SK-N-SH (cell line): Measurements from ENCODE around the gene RPS15A. TPM values are rescaled to one million over a fixed set of nuclear protein-coding genes. Genes with fewer than 3 reads are reported as not detected.

Experiments used
- CTCF ChIA-PET: fragments of 300-600, 350-600 bp; formaldehyde crosslinking; extraction: SDS; loops from one replicate; lab custom pipeline; 2021; lab: Yijun Ruan, JAX
- POLR2A ChIA-PET: fragments of 350-600 bp; sonication (Branson Sonifier 250); formaldehyde crosslinking; extraction: SDS; loops from one replicate; lab custom pipeline; 2020; ENCODE audit warnings: antibody characterized with exemption, inconsistent platforms; lab: Yijun Ruan, JAX
- DNase-seq: peaks from one replicate; pipeline ENCODE4 v3.0.0; 2012
- H2AFZ ChIP-seq: fragments of 200-600 bp; sonication (generic); 2 replicates; pipeline ENCODE4 v1.8.1; 2016; ENCODE audit warnings: antibody characterized with exemption, mild to moderate bottlenecking, low read depth
- H3F3A ChIP-seq: fragments of 200-600 bp; sonication (generic); replicated peaks from 2 replicates; pipeline ENCODE3; 2016; ENCODE audit warnings: antibody characterized with exemption, mild to moderate bottlenecking; ENCODE audit not compliant: insufficient read depth
- H3K27ac ChIP-seq, 2 experiments: fragments of 200-500 bp in 1 of 2; fragments of 200-600 bp in 1 of 2; sonication (Bioruptor generic) in 1 of 2; sonication (generic), shearing (Covaris generic) in 1 of 2; 2 replicates each; pipeline versions ENCODE4 v1.5.1 to v1.6.1; 2014 to 2016; ENCODE audit warnings: low read depth in 2 of 2, inconsistent platforms in 1 of 2, low read length in 1 of 2, mild to moderate bottlenecking in 1 of 2, mixed read lengths in 1 of 2
- H3K27me3 ChIP-seq: fragments of 200-600 bp; sonication (generic), shearing (Covaris generic); 2 replicates; pipeline ENCODE4 v1.6.1; 2016; ENCODE audit warnings: mixed run types; ENCODE audit not compliant: insufficient read depth
- H3K36me3 ChIP-seq, 2 experiments: fragments of 200-500 bp in 1 of 2; fragments of 200-600 bp in 1 of 2; sonication (Bioruptor generic) in 1 of 2; sonication (generic) in 1 of 2; replicated peaks in 1 of 2; 2 replicates each; pipeline versions ENCODE3 to v1.5.1; 2014 to 2016; ENCODE audit warnings: low read length in 1 of 2, mild to moderate bottlenecking in 1 of 2; ENCODE audit not compliant: insufficient read depth in 2 of 2, control insufficient read depth in 1 of 2
- H3K4me1 ChIP-seq, 2 experiments: fragments of 200-500 bp in 1 of 2; fragments of 200-600 bp in 1 of 2; sonication (Bioruptor generic) in 1 of 2; sonication (generic), shearing (Covaris generic) in 1 of 2; 2 replicates each; pipeline versions ENCODE4 v1.5.1 to v1.6.1; 2014 to 2016; ENCODE audit warnings: low read depth in 1 of 2, low read length in 1 of 2, mixed run types in 1 of 2; ENCODE audit not compliant: insufficient read depth in 2 of 2, control insufficient read depth in 1 of 2
- H3K4me2 ChIP-seq: fragments of 200-600 bp; sonication (generic), shearing (Covaris generic); 2 replicates; pipeline ENCODE4 v1.6.1; 2017; ENCODE audit warnings: mixed run types
- H3K4me3 ChIP-seq, 2 experiments: fragments of 200-500 bp in 1 of 2; fragments of 200-600 bp in 1 of 2; sonication (Bioruptor generic) in 1 of 2; sonication (generic), shearing (Covaris generic) in 1 of 2; 2 replicates each; pipeline versions ENCODE4 v1.5.1 to v1.8.1; 2014 to 2016; ENCODE audit warnings: low read depth in 2 of 2, inconsistent platforms in 1 of 2, low read length in 1 of 2, mild to moderate bottlenecking in 1 of 2, mixed read lengths in 1 of 2, moderate library complexity in 1 of 2
- H3K79me2 ChIP-seq: fragments of 200-600 bp; sonication (generic); 2 replicates; pipeline ENCODE4 v1.8.1; 2017; ENCODE audit warnings: mild to moderate bottlenecking; ENCODE audit not compliant: insufficient read depth
- H3K9ac ChIP-seq: fragments of 200-600 bp; sonication (generic); 2 replicates; pipeline ENCODE4 v1.6.1; 2017; ENCODE audit warnings: mixed run types
- H3K9me2 ChIP-seq: fragments of 200-600 bp; sonication (generic); 2 replicates; pipeline ENCODE4 v1.6.1; 2017; ENCODE audit warnings: mixed run types
- H3K9me3 ChIP-seq: fragments of 200-600 bp; sonication (generic); 2 replicates; pipeline ENCODE4 v1.6.1; 2017; ENCODE audit warnings: mixed run types, mild to moderate bottlenecking, moderate library complexity
- H4K20me1 ChIP-seq: fragments of 200-600 bp; sonication (generic); 2 replicates; pipeline ENCODE4 v1.6.1; 2017; ENCODE audit warnings: mild to moderate bottlenecking, mixed run types; ENCODE audit not compliant: insufficient read depth
- FOSL2 ChIP-seq: IDR thresholded peaks from 2 replicates; pipeline ENCODE4 v1.4.0; 2012; ENCODE audit warnings: low read depth, mild to moderate bottlenecking, moderate library complexity, borderline replicate concordance
- GABPA ChIP-seq: IDR thresholded peaks from 2 replicates; pipeline ENCODE4 v1.4.0; 2012; ENCODE audit warnings: low read depth, mild to moderate bottlenecking
- GATA2 ChIP-seq: sonication (generic); formaldehyde crosslinking; IDR thresholded peaks from 2 replicates; pipeline ENCODE4 v1.5.0; 2020; ENCODE audit warnings: mild to moderate bottlenecking, missing genetic modification reagents
- MXI1 ChIP-seq: IDR thresholded peaks from 2 replicates; pipeline ENCODE4 v1.6.1; 2012; ENCODE audit warnings: mild to moderate bottlenecking, low read depth, low read length, improper control_type of control experiment
- RAD21 ChIP-seq: IDR thresholded peaks from 2 replicates; pipeline ENCODE4 v1.6.1; 2012; ENCODE audit warnings: mild to moderate bottlenecking, low read length
- RXRA ChIP-seq: IDR thresholded peaks from 2 replicates; pipeline ENCODE4 v1.4.0; 2012; ENCODE audit warnings: low read depth, mild to moderate bottlenecking, borderline replicate concordance
- TAF1 ChIP-seq: IDR thresholded peaks from 2 replicates; pipeline ENCODE4 v1.6.1; 2012; ENCODE audit warnings: low read depth, mild to moderate bottlenecking, low read length, moderate library complexity, borderline replicate concordance
- TCF12 ChIP-seq: IDR thresholded peaks from 2 replicates; pipeline ENCODE4 v1.4.0; 2012
- YY1 ChIP-seq: IDR thresholded peaks from 2 replicates; pipeline ENCODE4 v1.4.0; 2012; ENCODE audit warnings: low read depth, mild to moderate bottlenecking
- WGBS: methylation state at CpG from one replicate; pipeline ENCODE4 v1.1.6; 2017; ENCODE audit warnings: low lambda C conversion rate; 5-methylcytosine and 5-hydroxymethylcytosine counted together
- polyA plus RNA-seq, 3 experiments: library from polyadenylated mRNA; depleted of rRNA; stranded (reverse); fragments of >200 nt; gene quantifications; 2 replicates each; pipeline ENCODE4 v1.2.3, GENCODE V29; 2012
- TF ChIP-seq, protein P1 (sequence below): IDR thresholded peaks from 2 replicates; pipeline ENCODE4; 2012
- TF ChIP-seq, protein P2 (sequence below): IDR thresholded peaks from 2 replicates; pipeline ENCODE4 v1.6.1; 2012; ENCODE audit warnings: mild to moderate bottlenecking, low read depth, low read length, moderate library complexity
- TF ChIP-seq, protein P3 (sequence below): IDR thresholded peaks from 2 replicates; pipeline ENCODE4 v1.4.0; 2012; ENCODE audit warnings: low read depth, borderline replicate concordance
- TF ChIP-seq, protein P4 (sequence below): IDR thresholded peaks from 2 replicates; pipeline ENCODE4 v1.4.0; 2012; ENCODE audit warnings: low read depth
- TF ChIP-seq, protein P5 (sequence below): fragments of 150-350 bp; IDR thresholded peaks from 2 replicates; pipeline ENCODE4 v1.6.1; 2017; ENCODE audit warnings: antibody characterized with exemption, low read length, low read depth, borderline replicate concordance
- TF ChIP-seq, protein P6 (sequence below): fragments of 200-600 bp; sonication (generic); IDR thresholded peaks from 2 replicates; pipeline ENCODE4 v1.6.1; 2017; ENCODE audit warnings: antibody characterized with exemption, mild to moderate bottlenecking, moderate library complexity

Gene RPS15A
- polyA plus RNA-seq, 1 of the 3 experiments (the other 2 are of a cell fraction) = 6,745 TPM

DNA sequence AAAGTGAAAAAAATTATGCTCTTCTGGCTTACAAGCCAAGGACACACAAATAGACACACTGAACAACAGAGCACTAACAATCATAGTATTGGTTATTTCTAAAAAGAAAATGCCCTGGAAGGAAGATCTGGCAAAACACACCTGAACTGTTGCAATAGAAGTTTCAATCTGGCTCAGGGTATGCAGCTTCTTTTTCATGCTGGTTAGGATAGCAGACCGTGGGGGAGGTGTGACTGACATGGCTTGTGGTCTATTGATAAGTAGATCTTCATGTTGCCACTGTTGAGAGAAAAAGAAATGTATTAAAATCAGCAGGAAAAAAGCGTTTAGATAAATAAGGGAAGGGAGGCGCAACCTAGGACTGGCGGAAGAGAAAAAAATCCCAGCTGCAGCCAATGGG lies 37.8 kb upstream of the RPS15A start (continued):
- TF ChIP-seq TAF1 (no peak), RAD21 (no peak)
- TF ChIP-seq, protein P1, sequence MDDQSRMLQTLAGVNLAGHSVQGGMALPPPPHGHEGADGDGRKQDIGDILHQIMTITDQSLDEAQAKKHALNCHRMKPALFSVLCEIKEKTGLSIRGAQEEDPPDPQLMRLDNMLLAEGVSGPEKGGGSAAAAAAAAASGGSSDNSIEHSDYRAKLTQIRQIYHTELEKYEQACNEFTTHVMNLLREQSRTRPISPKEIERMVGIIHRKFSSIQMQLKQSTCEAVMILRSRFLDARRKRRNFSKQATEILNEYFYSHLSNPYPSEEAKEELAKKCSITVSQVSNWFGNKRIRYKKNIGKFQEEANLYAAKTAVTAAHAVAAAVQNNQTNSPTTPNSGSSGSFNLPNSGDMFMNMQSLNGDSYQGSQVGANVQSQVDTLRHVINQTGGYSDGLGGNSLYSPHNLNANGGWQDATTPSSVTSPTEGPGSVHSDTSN = no peak
- TF ChIP-seq, protein P2, sequence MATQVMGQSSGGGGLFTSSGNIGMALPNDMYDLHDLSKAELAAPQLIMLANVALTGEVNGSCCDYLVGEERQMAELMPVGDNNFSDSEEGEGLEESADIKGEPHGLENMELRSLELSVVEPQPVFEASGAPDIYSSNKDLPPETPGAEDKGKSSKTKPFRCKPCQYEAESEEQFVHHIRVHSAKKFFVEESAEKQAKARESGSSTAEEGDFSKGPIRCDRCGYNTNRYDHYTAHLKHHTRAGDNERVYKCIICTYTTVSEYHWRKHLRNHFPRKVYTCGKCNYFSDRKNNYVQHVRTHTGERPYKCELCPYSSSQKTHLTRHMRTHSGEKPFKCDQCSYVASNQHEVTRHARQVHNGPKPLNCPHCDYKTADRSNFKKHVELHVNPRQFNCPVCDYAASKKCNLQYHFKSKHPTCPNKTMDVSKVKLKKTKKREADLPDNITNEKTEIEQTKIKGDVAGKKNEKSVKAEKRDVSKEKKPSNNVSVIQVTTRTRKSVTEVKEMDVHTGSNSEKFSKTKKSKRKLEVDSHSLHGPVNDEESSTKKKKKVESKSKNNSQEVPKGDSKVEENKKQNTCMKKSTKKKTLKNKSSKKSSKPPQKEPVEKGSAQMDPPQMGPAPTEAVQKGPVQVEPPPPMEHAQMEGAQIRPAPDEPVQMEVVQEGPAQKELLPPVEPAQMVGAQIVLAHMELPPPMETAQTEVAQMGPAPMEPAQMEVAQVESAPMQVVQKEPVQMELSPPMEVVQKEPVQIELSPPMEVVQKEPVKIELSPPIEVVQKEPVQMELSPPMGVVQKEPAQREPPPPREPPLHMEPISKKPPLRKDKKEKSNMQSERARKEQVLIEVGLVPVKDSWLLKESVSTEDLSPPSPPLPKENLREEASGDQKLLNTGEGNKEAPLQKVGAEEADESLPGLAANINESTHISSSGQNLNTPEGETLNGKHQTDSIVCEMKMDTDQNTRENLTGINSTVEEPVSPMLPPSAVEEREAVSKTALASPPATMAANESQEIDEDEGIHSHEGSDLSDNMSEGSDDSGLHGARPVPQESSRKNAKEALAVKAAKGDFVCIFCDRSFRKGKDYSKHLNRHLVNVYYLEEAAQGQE = no peak

DNA sequence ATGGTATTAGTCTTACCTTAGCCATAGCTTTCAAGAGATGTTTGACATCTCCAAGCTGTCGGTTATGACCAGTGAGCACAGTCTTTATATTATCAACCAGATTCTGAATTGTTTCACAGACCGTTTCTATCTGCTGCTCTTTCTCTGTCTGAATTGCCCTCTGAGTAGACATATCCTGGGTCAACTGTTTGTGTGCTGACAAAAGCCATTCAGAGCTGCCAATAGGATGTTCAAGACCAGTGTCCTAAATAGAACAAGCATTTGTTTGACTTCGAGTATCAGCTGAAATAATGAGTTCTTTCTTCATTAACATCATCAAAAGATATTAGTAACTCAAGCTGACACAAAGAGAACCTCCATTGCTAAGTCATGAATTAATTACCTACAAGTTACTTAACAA lies 26.2 kb upstream of the RPS15A start:
- Histone ChIP-seq H3K9ac (no peak overlapping the region), H3K27me3 (no peaks in the 10 kb centered on the region), H2AFZ (no peak overlapping the region), H3K4me3 (no peak overlapping the region), H3K27ac (no peak overlapping the region), H3F3A (peaks cover 11% of the 10 kb centered on the region), H3K4me1 (no peaks in the 10 kb centered on the region), H3K4me2 (no peak overlapping the region), H3K9me2 (no peaks in the 10 kb centered on the region), H3K79me2 (no peaks in the 10 kb centered on the region), H3K36me3 (peaks cover 45 to 62% of the 10 kb centered on the region in 2 experiments), H3K9me3 (no peaks in the 10 kb centered on the region), H4K20me1 (no peaks in the 10 kb centered on the region)
- POLR2A ChIA-PET = interaction anchor here (0.6 to 2.0 kb wide), 2 partner anchors 15 to 26 kb away, joined by 4 to 5 read pairs; partner anchors contain the start of genes ARL6IP1 and RPS15A
- CTCF ChIA-PET = interaction anchor here (0.6 to 1.3 kb wide), 3 partner anchors 14 to 1615 kb away, joined by 3 to 5 read pairs (median 3); no protein-coding TSS in a partner anchor
- no peak for DNase-seq
- 80% methylated on average over 3 of the region's 3 CpGs for WGBS
- TF ChIP-seq RXRA = no peak

DNA sequence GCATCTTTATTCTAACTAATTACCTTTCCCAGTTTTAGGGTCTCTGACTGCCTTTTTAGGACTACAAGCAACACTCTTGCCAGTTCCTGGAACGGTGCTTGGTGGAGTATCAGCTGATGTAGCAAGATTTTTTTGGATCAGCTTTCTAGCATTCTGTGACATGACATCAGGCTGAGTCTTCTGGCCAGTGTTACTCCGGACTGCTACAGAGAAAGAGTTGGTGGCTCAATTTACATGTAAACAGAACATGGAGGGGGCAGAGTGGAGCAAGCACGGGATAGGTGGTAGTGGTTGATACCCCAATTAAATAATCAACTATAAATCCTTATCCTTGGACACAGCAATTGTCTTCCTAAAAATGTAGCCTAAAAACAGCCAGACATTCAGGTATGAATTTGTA lies 21.8 kb upstream of the RPS15A start:
- Histone ChIP-seq H3K27me3 (no peaks in the 10 kb centered on the region), H3K4me2 (no peak overlapping the region), H3K36me3 (peaks cover 71 to 76% of the 10 kb centered on the region in 2 experiments), H3K27ac (no peak overlapping the region), H4K20me1 (no peaks in the 10 kb centered on the region), H3K9ac (no peak overlapping the region), H3K9me2 (no peaks in the 10 kb centered on the region), H3K79me2 (0 out of 2 replicates have a peak, but pooled peaks cover 7% of the 10 kb centered on the region), H3F3A (peaks cover 9% of the 10 kb centered on the region), H3K4me1 (no peaks in the 10 kb centered on the region), H2AFZ (no peak overlapping the region), H3K9me3 (no peaks in the 10 kb centered on the region), H3K4me3 (no peak overlapping the region)
- WGBS = 100% methylated on average over 3 of the region's 3 CpGs
- POLR2A ChIA-PET = no interaction called here
- no peak for DNase-seq
- CTCF ChIA-PET = no interaction called here
- TF ChIP-seq, protein P3, sequence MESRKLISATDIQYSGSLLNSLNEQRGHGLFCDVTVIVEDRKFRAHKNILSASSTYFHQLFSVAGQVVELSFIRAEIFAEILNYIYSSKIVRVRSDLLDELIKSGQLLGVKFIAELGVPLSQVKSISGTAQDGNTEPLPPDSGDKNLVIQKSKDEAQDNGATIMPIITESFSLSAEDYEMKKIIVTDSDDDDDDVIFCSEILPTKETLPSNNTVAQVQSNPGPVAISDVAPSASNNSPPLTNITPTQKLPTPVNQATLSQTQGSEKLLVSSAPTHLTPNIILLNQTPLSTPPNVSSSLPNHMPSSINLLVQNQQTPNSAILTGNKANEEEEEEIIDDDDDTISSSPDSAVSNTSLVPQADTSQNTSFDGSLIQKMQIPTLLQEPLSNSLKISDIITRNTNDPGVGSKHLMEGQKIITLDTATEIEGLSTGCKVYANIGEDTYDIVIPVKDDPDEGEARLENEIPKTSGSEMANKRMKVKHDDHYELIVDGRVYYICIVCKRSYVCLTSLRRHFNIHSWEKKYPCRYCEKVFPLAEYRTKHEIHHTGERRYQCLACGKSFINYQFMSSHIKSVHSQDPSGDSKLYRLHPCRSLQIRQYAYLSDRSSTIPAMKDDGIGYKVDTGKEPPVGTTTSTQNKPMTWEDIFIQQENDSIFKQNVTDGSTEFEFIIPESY = no peak
- TF ChIP-seq MXI1 (no peak), TCF12 (no peak), FOSL2 (no peak), TAF1 (no peak), GABPA (no peak), RAD21 (no peak), YY1 (no peak), RXRA (no peak), GATA2 (CRISPR knock-in tag) (no peak)
- TF ChIP-seq, protein P4, sequence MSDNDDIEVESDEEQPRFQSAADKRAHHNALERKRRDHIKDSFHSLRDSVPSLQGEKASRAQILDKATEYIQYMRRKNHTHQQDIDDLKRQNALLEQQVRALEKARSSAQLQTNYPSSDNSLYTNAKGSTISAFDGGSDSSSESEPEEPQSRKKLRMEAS = no peak
- TF ChIP-seq, protein P5, sequence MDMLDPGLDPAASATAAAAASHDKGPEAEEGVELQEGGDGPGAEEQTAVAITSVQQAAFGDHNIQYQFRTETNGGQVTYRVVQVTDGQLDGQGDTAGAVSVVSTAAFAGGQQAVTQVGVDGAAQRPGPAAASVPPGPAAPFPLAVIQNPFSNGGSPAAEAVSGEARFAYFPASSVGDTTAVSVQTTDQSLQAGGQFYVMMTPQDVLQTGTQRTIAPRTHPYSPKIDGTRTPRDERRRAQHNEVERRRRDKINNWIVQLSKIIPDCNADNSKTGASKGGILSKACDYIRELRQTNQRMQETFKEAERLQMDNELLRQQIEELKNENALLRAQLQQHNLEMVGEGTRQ = no peak
- TF ChIP-seq, protein P6, sequence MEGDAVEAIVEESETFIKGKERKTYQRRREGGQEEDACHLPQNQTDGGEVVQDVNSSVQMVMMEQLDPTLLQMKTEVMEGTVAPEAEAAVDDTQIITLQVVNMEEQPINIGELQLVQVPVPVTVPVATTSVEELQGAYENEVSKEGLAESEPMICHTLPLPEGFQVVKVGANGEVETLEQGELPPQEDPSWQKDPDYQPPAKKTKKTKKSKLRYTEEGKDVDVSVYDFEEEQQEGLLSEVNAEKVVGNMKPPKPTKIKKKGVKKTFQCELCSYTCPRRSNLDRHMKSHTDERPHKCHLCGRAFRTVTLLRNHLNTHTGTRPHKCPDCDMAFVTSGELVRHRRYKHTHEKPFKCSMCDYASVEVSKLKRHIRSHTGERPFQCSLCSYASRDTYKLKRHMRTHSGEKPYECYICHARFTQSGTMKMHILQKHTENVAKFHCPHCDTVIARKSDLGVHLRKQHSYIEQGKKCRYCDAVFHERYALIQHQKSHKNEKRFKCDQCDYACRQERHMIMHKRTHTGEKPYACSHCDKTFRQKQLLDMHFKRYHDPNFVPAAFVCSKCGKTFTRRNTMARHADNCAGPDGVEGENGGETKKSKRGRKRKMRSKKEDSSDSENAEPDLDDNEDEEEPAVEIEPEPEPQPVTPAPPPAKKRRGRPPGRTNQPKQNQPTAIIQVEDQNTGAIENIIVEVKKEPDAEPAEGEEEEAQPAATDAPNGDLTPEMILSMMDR = no peak
